Uterus (tissue), 2 donors: ENCODE data around the gene TAPT1.

Experiments used
- POLR2A ChIP-seq, 2 donors: fragments of 450-650 bp; IDR thresholded peaks; one replicate each; pipeline ENCODE4 v1.6.1; 2016; ENCODE audit warnings: antibody characterized with exemption in 2 of 2, mild to moderate bottlenecking in 1 of 2, moderate library complexity in 1 of 2
- TF ChIP-seq, protein P1 (sequence below), 4 experiments: fragments of 200-600 bp in 2 of 4; fragments of 450-650 bp in 2 of 4; sonication (generic) in 2 of 4; IDR thresholded peaks; one replicate each; pipeline ENCODE4 v1.5.1; 2016 to 2019; ENCODE audit warnings: antibody characterized with exemption in 4 of 4, mild to moderate bottlenecking in 2 of 4, moderate library complexity in 1 of 4

DNA sequence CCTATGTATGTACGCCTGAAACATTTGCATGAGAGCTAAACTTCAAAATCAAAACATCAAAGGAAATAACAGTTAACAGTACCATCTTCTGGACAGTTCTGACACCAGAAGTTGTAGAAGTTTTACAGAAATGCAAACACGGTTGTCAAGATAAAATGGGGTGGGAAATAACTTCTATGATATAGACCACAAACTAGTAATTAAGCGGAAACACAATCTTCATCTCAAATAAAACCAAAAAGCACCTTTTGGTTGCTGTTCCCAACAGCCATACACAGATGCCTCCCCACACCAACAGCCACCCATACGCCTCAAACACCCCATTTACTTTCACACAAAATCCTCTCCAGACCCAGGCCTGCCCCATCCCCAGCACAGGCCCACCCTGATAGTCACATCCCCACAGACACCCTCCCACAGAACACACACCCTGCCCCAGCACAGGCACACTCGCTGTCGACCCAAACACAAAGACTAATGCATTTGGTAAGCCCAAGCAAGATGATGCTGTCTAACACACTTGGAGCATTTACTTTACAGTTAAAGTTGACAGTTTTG, 64.3 kb downstream of the TAPT1 start:
- TF ChIP-seq, protein P1, sequence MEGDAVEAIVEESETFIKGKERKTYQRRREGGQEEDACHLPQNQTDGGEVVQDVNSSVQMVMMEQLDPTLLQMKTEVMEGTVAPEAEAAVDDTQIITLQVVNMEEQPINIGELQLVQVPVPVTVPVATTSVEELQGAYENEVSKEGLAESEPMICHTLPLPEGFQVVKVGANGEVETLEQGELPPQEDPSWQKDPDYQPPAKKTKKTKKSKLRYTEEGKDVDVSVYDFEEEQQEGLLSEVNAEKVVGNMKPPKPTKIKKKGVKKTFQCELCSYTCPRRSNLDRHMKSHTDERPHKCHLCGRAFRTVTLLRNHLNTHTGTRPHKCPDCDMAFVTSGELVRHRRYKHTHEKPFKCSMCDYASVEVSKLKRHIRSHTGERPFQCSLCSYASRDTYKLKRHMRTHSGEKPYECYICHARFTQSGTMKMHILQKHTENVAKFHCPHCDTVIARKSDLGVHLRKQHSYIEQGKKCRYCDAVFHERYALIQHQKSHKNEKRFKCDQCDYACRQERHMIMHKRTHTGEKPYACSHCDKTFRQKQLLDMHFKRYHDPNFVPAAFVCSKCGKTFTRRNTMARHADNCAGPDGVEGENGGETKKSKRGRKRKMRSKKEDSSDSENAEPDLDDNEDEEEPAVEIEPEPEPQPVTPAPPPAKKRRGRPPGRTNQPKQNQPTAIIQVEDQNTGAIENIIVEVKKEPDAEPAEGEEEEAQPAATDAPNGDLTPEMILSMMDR (IDR thresholded peaks at IDR 0.05): no peak
- no peak for TF ChIP-seq POLR2A (IDR thresholded peaks at IDR 0.05)
